Measurements from ENCODE around the gene SCRN1. TPM values are rescaled to one million over a fixed set of nuclear protein-coding genes. Genes with fewer than 3 reads are reported as not detected.

SCRN1 gene
- polyA plus RNA-seq, 1 donor from 2014 or later, result 130 TPM

- no peaks in the 10 kb centered on the region for H3K27me3 ChIP-seq (ENCODE audit: insufficient read depth, low read depth, low read length)
- H3K4me2 ChIP-seq (ENCODE audit: low read length), result no peak overlapping the region
- peaks cover 17% of the 10 kb centered on the region for H3K36me3 ChIP-seq (ENCODE audit: insufficient read depth, low read length)
- H3K9ac ChIP-seq (ENCODE audit: low read length), result no peak overlapping the region
- H3K27ac ChIP-seq (ENCODE audit: low read length), result no peak overlapping the region
- no peaks in the 10 kb centered on the region for H3F3A ChIP-seq (ENCODE audit: insufficient read depth, low read length, poor library complexity, severe bottlenecking)
- H3K9me3 ChIP-seq (ENCODE audit: low read length), result no peaks in the 10 kb centered on the region
- H3K79me2 ChIP-seq (replicated peaks; ENCODE audit: insufficient read depth, low read length), result no peaks in the 10 kb centered on the region
- H3K9me2 ChIP-seq (ENCODE audit: insufficient read depth, low read length), result no peaks in the 10 kb centered on the region
- no peak overlapping the region for H3K4me3 ChIP-seq (ENCODE audit: low read length)
- no peak overlapping the region for H2AFZ ChIP-seq (ENCODE audit: low read depth, low read length)
- no peak for TF ChIP-seq EP300 (conservative IDR thresholded peaks at IDR 0.05; ENCODE audit: poor library complexity, severe bottlenecking)
- no peak for TF ChIP-seq SMC3 (conservative IDR thresholded peaks at IDR 0.05; ENCODE audit: poor library complexity)
- no peak for TF ChIP-seq MXI1 (conservative IDR thresholded peaks at IDR 0.05; ENCODE audit: poor library complexity, severe bottlenecking)
- no peak for TF ChIP-seq EZH2 (IDR thresholded peaks at IDR 0.05; ENCODE audit: borderline replicate concordance, insufficient read depth, low read length, poor library complexity, severe bottlenecking)
- TF ChIP-seq TAF1 (IDR thresholded peaks at IDR 0.05; ENCODE audit: low read depth), result no peak
- TF ChIP-seq REST (IDR thresholded peaks at IDR 0.05; ENCODE audit: borderline replicate concordance), result no peak
- no peak for TF ChIP-seq POLR2AphosphoS5 (IDR thresholded peaks at IDR 0.05)
- no peak for TF ChIP-seq CTCF (IDR thresholded peaks at IDR 0.05; ENCODE audit: poor library complexity, severe bottlenecking)
- no peak for TF ChIP-seq RAD21 (conservative IDR thresholded peaks at IDR 0.05)
- H4K20me1 ChIP-seq (ENCODE audit: insufficient read depth), result no peaks in the 10 kb centered on the region
These were observed 72.0 kb downstream of the SCRN1 start for GRCh38 chr7:29917641-29918040.

- TF ChIP-seq SMC3 (conservative IDR thresholded peaks at IDR 0.05; ENCODE audit: poor library complexity), result no peak
- TF ChIP-seq RAD21 (conservative IDR thresholded peaks at IDR 0.05), result no peak
- no peak for TF ChIP-seq REST (IDR thresholded peaks at IDR 0.05; ENCODE audit: borderline replicate concordance)
- no peak for TF ChIP-seq CTCF (IDR thresholded peaks at IDR 0.05; ENCODE audit: poor library complexity, severe bottlenecking)
- TF ChIP-seq MXI1 (conservative IDR thresholded peaks at IDR 0.05; ENCODE audit: poor library complexity, severe bottlenecking), result no peak
- no peak for TF ChIP-seq EP300 (conservative IDR thresholded peaks at IDR 0.05; ENCODE audit: poor library complexity, severe bottlenecking)
- TF ChIP-seq EZH2 (IDR thresholded peaks at IDR 0.05; ENCODE audit: borderline replicate concordance, insufficient read depth, low read length, poor library complexity, severe bottlenecking), result no peak
- no peak for TF ChIP-seq TAF1 (IDR thresholded peaks at IDR 0.05; ENCODE audit: low read depth)
- no peak for TF ChIP-seq POLR2AphosphoS5 (IDR thresholded peaks at IDR 0.05)
- Histone ChIP-seq H3K9me2 (ENCODE audit: insufficient read depth, low read length) (no peaks in the 10 kb centered on the region), H4K20me1 (ENCODE audit: insufficient read depth) (no peaks in the 10 kb centered on the region), H3F3A (ENCODE audit: insufficient read depth, low read length, poor library complexity, severe bottlenecking) (no peaks in the 10 kb centered on the region), H3K4me3 (ENCODE audit: low read length) (no peak overlapping the region), H3K27me3 (ENCODE audit: insufficient read depth, low read depth, low read length) (no peaks in the 10 kb centered on the region), H3K27ac (ENCODE audit: low read length) (no peak overlapping the region), H3K79me2 (replicated peaks; ENCODE audit: insufficient read depth, low read length) (no peaks in the 10 kb centered on the region), H3K9me3 (ENCODE audit: low read length) (no peaks in the 10 kb centered on the region), H2AFZ (ENCODE audit: low read depth, low read length) (no peak overlapping the region), H3K36me3 (ENCODE audit: insufficient read depth, low read length) (peaks cover 24% of the 10 kb centered on the region), H3K9ac (ENCODE audit: low read length) (no peak overlapping the region), H3K4me2 (ENCODE audit: low read length) (no peak overlapping the region)
These were observed 74.0 kb downstream of the SCRN1 start for GRCh38 chr7:29915481-29916215.

Measured in neural cell (in vitro differentiated cells).